OCI-LY1 (cell line): ENCODE results near the gene ERCC4.
"Not testable (repeated sequence)": the region's sequence is repeated elsewhere in the genome, so short reads cannot be mapped to it uniquely, and the experiment has no call there.

Experiments
- H2AFZ ChIP-seq: fragments of 200-600 bp; sonication (generic), shearing (Covaris generic); 2 replicates; pipeline ENCODE4 v1.6.0; 2014; ENCODE audit warnings: antibody characterized with exemption, mild to moderate bottlenecking, low read length
- H3F3A ChIP-seq: fragments of 200-600 bp; sonication (generic), shearing (Covaris generic); 2 replicates; pipeline ENCODE4 v1.6.0; 2014; ENCODE audit warnings: mild to moderate bottlenecking, antibody characterized with exemption, low read length, moderate library complexity; ENCODE audit not compliant: insufficient read depth
- H3K27ac ChIP-seq: fragments of 200-600 bp; sonication (generic); 2 replicates; pipeline ENCODE4 v1.5.1; 2014; ENCODE audit warnings: low read length, mixed run types, mild to moderate bottlenecking, low read depth; ENCODE audit not compliant: poor library complexity, severe bottlenecking
- H3K27me3 ChIP-seq: fragments of 200-600 bp; sonication (generic); 2 replicates; pipeline ENCODE4 v1.6.0; 2014; ENCODE audit warnings: antibody characterized with exemption, mild to moderate bottlenecking, low read length, moderate library complexity; ENCODE audit not compliant: insufficient read depth
- H3K36me3 ChIP-seq: fragments of 200-600 bp; sonication (generic); 2 replicates; pipeline ENCODE4 v1.6.1; 2014; ENCODE audit warnings: mild to moderate bottlenecking, antibody characterized with exemption, low read length, moderate library complexity, mixed read lengths; ENCODE audit not compliant: insufficient read depth
- H3K4me1 ChIP-seq: fragments of 200-600 bp; sonication (generic); 2 replicates; pipeline ENCODE4 v1.5.1; 2014; ENCODE audit warnings: mild to moderate bottlenecking, low read length, moderate library complexity; ENCODE audit not compliant: insufficient read depth, severe bottlenecking
- H3K4me2 ChIP-seq: fragments of 200-600 bp; sonication (generic), shearing (Covaris generic); 2 replicates; pipeline ENCODE4 v1.6.1; 2014; ENCODE audit warnings: low read length
- H3K4me3 ChIP-seq: fragments of 200-600 bp; sonication (generic); 2 replicates; pipeline ENCODE4 v1.5.1; 2014; ENCODE audit warnings: low read length, low read depth, mild to moderate bottlenecking, mixed read lengths; ENCODE audit not compliant: poor library complexity, severe bottlenecking
- H3K79me2 ChIP-seq: fragments of 200-600 bp; shearing (Covaris generic); 2 replicates; pipeline ENCODE4 v1.6.1; 2016; ENCODE audit warnings: mixed run types, low read length, mixed read lengths; ENCODE audit not compliant: insufficient read depth
- H3K9ac ChIP-seq: fragments of 200-600 bp; sonication (generic), shearing (Covaris generic); 2 replicates; pipeline ENCODE4 v1.6.1; 2014; ENCODE audit warnings: mild to moderate bottlenecking, low read length, mixed read lengths
- H3K9me2 ChIP-seq: fragments of 200-600 bp; sonication (generic), shearing (Covaris generic); 2 replicates; pipeline ENCODE4 v1.6.1; 2014; ENCODE audit warnings: low read depth, mild to moderate bottlenecking, low read length, mixed read lengths
- H3K9me3 ChIP-seq: fragments of 200-600 bp; shearing (Covaris generic); 2 replicates; pipeline ENCODE4 v1.6.1; 2014; ENCODE audit warnings: low read length, mixed read lengths
- H4K20me1 ChIP-seq: fragments of 200-600 bp; sonication (generic), shearing (Covaris generic); 2 replicates; pipeline ENCODE4 v1.6.0; 2016; ENCODE audit warnings: mild to moderate bottlenecking, low read length; ENCODE audit not compliant: insufficient read depth
- CTCF ChIP-seq: fragments of 200-600 bp; sonication (generic), shearing (Covaris generic); IDR thresholded peaks from 2 replicates; pipeline ENCODE4 v1.5.1; 2017; ENCODE audit warnings: mild to moderate bottlenecking, antibody characterized with exemption, low read length, moderate library complexity, mixed read lengths
- EZH2 ChIP-seq: fragments of 200-600 bp; sonication (generic), shearing (Covaris generic); IDR thresholded peaks from 2 replicates; pipeline ENCODE4 v1.8.0; 2017; ENCODE audit warnings: borderline replicate concordance, mixed run types, mild to moderate bottlenecking, antibody characterized with exemption, low read length, moderate library complexity, mixed read lengths

Gene ERCC4

DNA sequence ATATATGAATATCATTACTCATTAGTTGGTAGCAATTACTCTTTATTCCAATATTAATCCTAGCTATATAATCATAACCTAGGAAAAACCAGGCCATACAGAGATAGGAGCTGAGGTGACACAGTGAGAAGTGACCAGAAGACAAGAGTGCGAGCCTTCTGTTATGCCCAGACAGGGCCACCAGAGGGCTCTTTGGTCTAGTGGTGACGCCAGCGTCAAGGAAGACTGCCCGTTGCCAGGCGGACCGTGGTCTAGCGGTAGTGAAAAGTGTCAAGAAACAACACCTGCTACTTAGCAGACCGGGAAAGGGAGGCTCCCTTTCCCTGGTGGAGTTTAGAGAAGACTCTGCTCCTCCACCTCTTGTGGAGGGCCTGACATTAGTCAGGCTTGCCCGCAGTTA, 15.1 kb upstream of the ERCC4 start:
- TF ChIP-seq CTCF = peak; percentile 43
- not testable (repeated sequence) for H3K4me2 ChIP-seq, H4K20me1 ChIP-seq, H2AFZ ChIP-seq, H3K4me1 ChIP-seq, H3K9me3 ChIP-seq, H3K36me3 ChIP-seq, H3K27ac ChIP-seq, H3K79me2 ChIP-seq, H3K9ac ChIP-seq, H3F3A ChIP-seq, H3K9me2 ChIP-seq, H3K27me3 ChIP-seq, H3K4me3 ChIP-seq

GRCh38 chr16:13906168-13907089, 13.5 kb upstream of the ERCC4 start:
- peaks cover 7% of the 10 kb centered on the region; the same call in 1 of the 2 replicates for H3K27me3 ChIP-seq

DNA sequence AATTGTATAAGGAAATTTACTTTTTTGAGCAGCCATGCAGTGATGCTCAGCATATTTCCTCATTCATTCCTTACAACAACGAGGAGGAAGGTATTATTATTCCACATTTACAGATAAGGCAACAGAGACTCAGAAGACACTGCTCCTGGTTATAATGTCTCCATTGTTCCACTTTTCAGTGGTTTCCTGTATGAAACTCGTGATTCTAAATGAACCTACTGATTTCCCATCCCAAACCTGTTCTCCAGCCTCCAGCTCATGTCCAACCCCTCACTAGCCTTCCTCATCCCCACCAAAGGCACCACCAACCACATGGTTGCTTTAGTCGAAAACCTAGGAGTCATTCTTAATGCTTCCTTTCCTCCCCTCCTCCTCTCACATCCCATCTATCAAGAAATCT, 12.5 kb upstream of the ERCC4 start:
- no peaks in the 10 kb centered on the region; the same call in 1 of the 2 replicates for H3K36me3 ChIP-seq
- no peaks in the 10 kb centered on the region for H4K20me1 ChIP-seq
- no peaks in the 10 kb centered on the region for H3K9me2 ChIP-seq
- no peak overlapping the region for H3K27ac ChIP-seq
- no peak for TF ChIP-seq EZH2
- no peak for TF ChIP-seq CTCF
- no peak overlapping the region for H3K9ac ChIP-seq
- H3F3A ChIP-seq = no peaks in the 10 kb centered on the region
- no peak overlapping the region for H2AFZ ChIP-seq
- H3K9me3 ChIP-seq = peaks cover 6% of the 10 kb centered on the region
- H3K79me2 ChIP-seq = no peaks in the 10 kb centered on the region
- H3K4me2 ChIP-seq = no peak overlapping the region
- H3K4me3 ChIP-seq = no peak overlapping the region
- peaks cover 8% of the 10 kb centered on the region for H3K4me1 ChIP-seq
- peaks cover 7% of the 10 kb centered on the region; the same call in 1 of the 2 replicates for H3K27me3 ChIP-seq

More at GRCh38 chr16:13906168-13907089, 13.5 kb upstream of the ERCC4 start:
- Histone ChIP-seq H2AFZ (no peak overlapping the region), H3K27ac (no peak overlapping the region), H3K9me2 (no peaks in the 10 kb centered on the region), H3F3A (no peaks in the 10 kb centered on the region), H3K9ac (no peak overlapping the region), H3K4me3 (peak overlapping the region; percentile 23), H3K4me1 (peaks cover 8% of the 10 kb centered on the region), H3K79me2 (no peaks in the 10 kb centered on the region), H3K36me3 (no peaks in the 10 kb centered on the region), H4K20me1 (no peaks in the 10 kb centered on the region), H3K4me2 (peak overlapping the region; percentile 47), H3K9me3 (no peaks in the 10 kb centered on the region)
- TF ChIP-seq EZH2 (no peak), CTCF (no peak)
